ENCODE data around the gene PLXNA2. TPM values are rescaled to one million over a fixed set of nuclear protein-coding genes. Genes with fewer than 3 reads are reported as not detected.

Gene PLXNA2
- polyA plus RNA-seq, 2 of the 4 experiments (the other 2 are of a cell fraction): 0.36 to 0.87 TPM

- CTCF ChIA-PET: interaction anchor here (0.8 to 2.3 kb wide), 8 partner anchors 8 to 129 kb away, joined by 3 to 17 read pairs (median 3); partner anchors contain the start of gene PLXNA2
- no peak for ATAC-seq
- TF ChIP-seq CEBPB (IDR thresholded peaks at IDR 0.05) (peak; percentile 77 to 90; a peak in 3 of 4 replicates), EHMT2 (IDR thresholded peaks at IDR 0.05; ENCODE audit: low read depth) (no peak)
Measured at GRCh38 chr1:208122612-208123358, 121.4 kb downstream of the PLXNA2 start.

GRCh38 chr1:208121813-208122364 is 122.3 kb downstream of the PLXNA2 start:
- 62% methylated on average over 3 of the region's 3 CpGs for whole genome bisulfite sequencing (ENCODE audit: missing lambda C conversion rate)
- POLR2A ChIA-PET: no interaction called here
- no peak for FAIRE-seq
- DNase-seq (ENCODE audit: low read depth in 1 of 2, low spot score in 1 of 2): no peak
- H3K27ac ChIP-seq: no peak overlapping the region
- no peak for ATAC-seq
- H3K4me1 ChIP-seq: peaks cover 10% of the 10 kb centered on the region
- no peak overlapping the region for H3K4me3 ChIP-seq
- CTCF ChIA-PET: interaction anchor here (0.8 to 2.4 kb wide), 4 partner anchors 11 to 123 kb away, joined by 3 to 7 read pairs (median 4); partner anchors contain the start of gene PLXNA2
- no peak overlapping the region for H3K4me2 ChIP-seq
- H3K9me3 ChIP-seq: no peaks in the 10 kb centered on the region
- no peak for TF ChIP-seq PHF8 (IDR thresholded peaks at IDR 0.05; ENCODE audit: borderline replicate concordance, low read depth)
- TF ChIP-seq TP53 (CRISPR knock-in tag; IDR thresholded peaks at IDR 0.05): no peak
- TF ChIP-seq EHF (CRISPR knock-in tag; IDR thresholded peaks at IDR 0.05): no peak
- no peak for TF ChIP-seq RNF2 (IDR thresholded peaks at IDR 0.05; ENCODE audit: borderline replicate concordance, low read depth)

More at GRCh38 chr1:208122612-208123358, 121.4 kb downstream of the PLXNA2 start:
- no peak overlapping the region for H3K4me3 ChIP-seq
- DNase-seq (ENCODE audit: low read depth in 1 of 2, low spot score in 1 of 2) (no peak), FAIRE-seq (no peak)
- no peak overlapping the region for H3K27ac ChIP-seq
- POLR2A ChIA-PET: no interaction called here
- WGBS (ENCODE audit: missing lambda C conversion rate): 73% methylated on average over 4 of the region's 4 CpGs
- H3K4me1 ChIP-seq: peaks cover 10% of the 10 kb centered on the region
- no peak overlapping the region for H3K4me2 ChIP-seq
- H3K9me3 ChIP-seq: no peaks in the 10 kb centered on the region

GRCh38 chr1:208120431-208120790 is 123.8 kb downstream of the PLXNA2 start:
- Histone ChIP-seq H3K9me3 (no peaks in the 10 kb centered on the region), H3K4me1 (peaks cover 10% of the 10 kb centered on the region), H3K4me2 (peak overlapping the region; percentile 46), H3K4me3 (no peak overlapping the region), H3K27ac (no peak overlapping the region)
- WGBS (ENCODE audit: missing lambda C conversion rate): 86% methylated on average over 2 of the region's 2 CpGs
- DNase-seq (ENCODE audit: low read depth in 1 of 2, low spot score in 1 of 2): no peak
- POLR2A ChIA-PET: no interaction called here
- TF ChIP-seq ZNF302 (CRISPR knock-in tag; IDR thresholded peaks at IDR 0.05): no peak
- no peak for ATAC-seq
- FAIRE-seq: no peak
- CTCF ChIA-PET: interaction anchor here (1.3 to 2.4 kb wide), 3 partner anchors 9 to 124 kb away, joined by 6 to 9 read pairs (median 7); partner anchors contain the start of gene PLXNA2

GRCh38 chr1:208118841-208119606 is 125.2 kb downstream of the PLXNA2 start:
- ChIA-PET POLR2A (no interaction called here), CTCF (interaction anchor here (0.6 to 2.4 kb wide), 6 partner anchors 13 to 1131 kb away, joined by 3 to 7 read pairs (median 4); partner anchors contain the start of gene PLXNA2)
- DNase-seq (ENCODE audit: low read depth in 1 of 2, low spot score in 1 of 2): no peak

More at GRCh38 chr1:208118841-208119606, 125.2 kb downstream of the PLXNA2 start:
- Histone ChIP-seq H3K4me3 (no peak overlapping the region), H3K27ac (no peak overlapping the region), H3K4me1 (peaks cover 10% of the 10 kb centered on the region), H3K4me2 (no peak overlapping the region), H3K9me3 (no peaks in the 10 kb centered on the region)
- 77% methylated on average over 12 of the region's 12 CpGs for WGBS (ENCODE audit: missing lambda C conversion rate)
- no peak for ATAC-seq
- TF ChIP-seq E2F6 (IDR thresholded peaks at IDR 0.05; ENCODE audit: borderline replicate concordance, low read depth) (no peak), POLR2A (IDR thresholded peaks at IDR 0.05; ENCODE audit: low read length) (no peak), BHLHE40 (IDR thresholded peaks at IDR 0.05; ENCODE audit: low read depth, low read length) (no peak), ZC3H11A (IDR thresholded peaks at IDR 0.05) (no peak), PHF8 (IDR thresholded peaks at IDR 0.05; ENCODE audit: borderline replicate concordance, low read depth) (no peak), ESRRA (IDR thresholded peaks at IDR 0.05; ENCODE audit: borderline replicate concordance, low read length) (no peak), SMC3 (IDR thresholded peaks at IDR 0.05) (no peak), NFE2L2 (conservative IDR thresholded peaks at IDR 0.05; ENCODE audit: low read length) (no peak), CBX2 (IDR thresholded peaks at IDR 0.05; ENCODE audit: borderline replicate concordance, low read depth) (no peak), ELK1 (IDR thresholded peaks at IDR 0.05; ENCODE audit: low read depth, low read length) (no peak), CHD2 (IDR thresholded peaks at IDR 0.05; ENCODE audit: low read length, partially characterized antibody) (no peak), CTCF (IDR thresholded peaks at IDR 0.05) (no peak), BCL3 (IDR thresholded peaks at IDR 0.05) (no peak), KDM1A (IDR thresholded peaks at IDR 0.05; ENCODE audit: low read depth) (no peak)
- FAIRE-seq: no peak
